ENCODE measurements around the gene RAB30. TPM values are rescaled to one million over a fixed set of nuclear protein-coding genes. Genes with fewer than 3 reads are reported as not detected.

Gene RAB30
- total RNA-seq, 4 donors from 2014 or later = 29.8 to 57.1 (median 33.9) TPM

- Histone ChIP-seq H3K4me3 (no peak overlapping the region), H3K36me3 (peaks cover 0 to 12% of the 10 kb centered on the region in 2 donors), H3K9me3 (no peaks in the 10 kb centered on the region), H3K27me3 (no peaks in the 10 kb centered on the region), H3K4me1 (peaks cover 36 to 53% of the 10 kb centered on the region in 2 donors), H3K27ac (peak overlapping the region in 3 of 4 donors; percentile 87 to 98 (median 95))
- ATAC-seq = no peak
- DNase-seq = no peak
- intact Hi-C loops (cut with DNase I; ENCODE audit: low total_unique reads) (loop anchor here (5.0 to 10.0 kb wide), 3 partner anchors 72 to 169 kb away; partner anchors contain the start of genes DDIAS and PRCP), in situ Hi-C loops (cut with MboI; ENCODE audit: low sequenced_read_pairs in 4 of 4) (loop anchor here in 3 of 4 donors (10.0 to 25.0 kb wide), 5 partner anchors 81 to 211 kb away; partner anchors contain the start of genes PCF11 (in 2 of the 3), CCDC90B (in 1 of the 3), DDIAS (in 1 of the 3) and PRCP (in 1 of the 3))
- no peak for TF ChIP-seq POLR2A (IDR thresholded peaks at IDR 0.05)
Measured at GRCh38 chr11:83073884-83074283, 2.2 kb upstream of the RAB30 start.

GRCh38 chr11:83073258-83073657, 1.6 kb upstream of the RAB30 start:
- in situ Hi-C loops (cut with MboI; ENCODE audit: low sequenced_read_pairs in 4 of 4) = loop anchor here in 3 of 4 donors (10.0 to 25.0 kb wide), 5 partner anchors 82 to 212 kb away; partner anchors contain the start of genes PCF11 (in 2 of the 3), CCDC90B (in 1 of the 3), DDIAS (in 1 of the 3) and PRCP (in 1 of the 3)

DNA sequence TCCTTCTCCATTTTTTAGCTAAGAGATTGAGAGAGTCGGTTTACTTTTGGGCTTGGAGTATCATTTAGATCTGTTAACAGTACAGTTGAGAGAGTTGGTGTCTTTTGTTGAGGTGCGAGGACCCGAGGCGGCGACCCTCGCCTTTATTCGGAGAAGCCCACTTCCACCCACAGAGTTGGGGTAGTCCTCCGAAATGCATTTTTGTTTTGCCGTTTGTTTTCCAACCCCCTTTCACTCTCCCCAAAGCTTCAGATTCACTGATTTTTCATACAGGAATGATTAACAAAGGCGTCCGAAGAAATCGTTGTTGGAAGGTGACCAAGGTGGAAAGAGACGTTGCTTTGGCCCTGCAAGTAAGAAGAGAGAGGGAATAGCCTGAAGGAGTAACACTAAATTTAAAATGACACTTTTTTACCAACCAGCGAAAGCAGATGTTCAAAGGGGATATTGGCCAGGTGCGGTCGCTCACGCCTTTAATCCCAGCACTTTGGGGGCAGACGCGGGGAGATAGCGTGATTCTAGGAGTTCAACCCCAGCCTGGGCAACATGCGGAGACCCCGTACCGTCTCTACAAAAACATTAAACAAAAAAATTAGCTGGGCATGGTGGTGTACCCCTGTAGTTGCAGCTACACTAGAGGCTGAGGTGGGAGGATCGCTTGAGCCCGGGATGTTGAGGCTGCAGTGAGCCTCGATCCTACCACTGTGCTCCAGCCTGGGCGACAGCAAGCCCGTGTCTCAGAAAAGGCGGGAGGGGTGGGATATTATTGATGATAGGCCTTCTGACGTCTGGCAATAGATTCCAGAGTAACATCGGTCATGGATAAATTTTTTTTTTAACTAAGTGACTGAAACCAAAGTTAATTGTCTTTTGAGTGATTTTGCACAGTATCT, 899 bp upstream of the RAB30 start:
- peaks cover 41 to 47% of the 10 kb centered on the region in 2 donors for H3K4me1 ChIP-seq
- no peak for ATAC-seq
- TF ChIP-seq CTCF (IDR thresholded peaks at IDR 0.05 in 4 of 5, conservative IDR thresholded peaks at IDR 0.05 in 1 of 5) (no peak), POLR2A (IDR thresholded peaks at IDR 0.05) (no peak)
- in situ Hi-C loops (cut with MboI; ENCODE audit: low sequenced_read_pairs in 4 of 4) (loop anchor here in 3 of 4 donors (10.0 to 25.0 kb wide), 5 partner anchors 82 to 212 kb away; partner anchors contain the start of genes PCF11 (in 2 of the 3), CCDC90B (in 1 of the 3), DDIAS (in 1 of the 3) and PRCP (in 1 of the 3)), intact Hi-C loops (cut with DNase I; ENCODE audit: low total_unique reads) (loop anchor here (1.0 to 10.0 kb wide), 5 partner anchors 70 to 214 kb away; partner anchors contain the start of genes CCDC90B, DDIAS and PRCP)
- DNase-seq = no peak
- H3K27me3 ChIP-seq = no peaks in the 10 kb centered on the region
- no peaks in the 10 kb centered on the region for H3K9me3 ChIP-seq
- H3K27ac ChIP-seq = peak overlapping the region; percentile 87 to 98 (median 96)
- peaks cover 0 to 12% of the 10 kb centered on the region in 2 donors for H3K36me3 ChIP-seq
- peak overlapping the region; percentile 73 to 90 (median 83) for H3K4me3 ChIP-seq

More at GRCh38 chr11:83073258-83073657, 1.6 kb upstream of the RAB30 start:
- H3K27ac ChIP-seq = peak overlapping the region; percentile 87 to 98 (median 96)
- peaks cover 0 to 12% of the 10 kb centered on the region in 2 donors for H3K36me3 ChIP-seq
- DNase-seq (no peak), ATAC-seq (no peak)
- intact Hi-C loops (cut with DNase I; ENCODE audit: low total_unique reads) = loop anchor here (5.0 to 10.0 kb wide), 3 partner anchors 71 to 168 kb away; partner anchors contain the start of genes DDIAS and PRCP
- H3K4me3 ChIP-seq = peak overlapping the region; percentile 73 to 90 (median 83)
- TF ChIP-seq CTCF (IDR thresholded peaks at IDR 0.05 in 4 of 5, conservative IDR thresholded peaks at IDR 0.05 in 1 of 5) (no peak), POLR2A (IDR thresholded peaks at IDR 0.05) (no peak)
- no peaks in the 10 kb centered on the region for H3K27me3 ChIP-seq
- peaks cover 40 to 53% of the 10 kb centered on the region in 2 donors for H3K4me1 ChIP-seq
- H3K9me3 ChIP-seq = no peaks in the 10 kb centered on the region

- ATAC-seq (peak; percentile 45 to 56), DNase-seq (peak; percentile 54 to 70)
- Histone ChIP-seq H3K27me3 (no peaks in the 10 kb centered on the region), H3K27ac (peak overlapping the region; percentile 87 to 98 (median 96)), H3K9me3 (no peaks in the 10 kb centered on the region), H3K4me3 (peak overlapping the region; percentile 73 to 85 (median 79)), H3K36me3 (peaks cover 0 to 4% of the 10 kb centered on the region in 2 donors), H3K4me1 (peaks cover 48 to 62% of the 10 kb centered on the region in 2 donors)
- in situ Hi-C loops (cut with MboI; ENCODE audit: low sequenced_read_pairs in 4 of 4) (loop anchor here in 3 of 4 donors (10.0 to 25.0 kb wide), 5 partner anchors 84 to 214 kb away; partner anchors contain the start of genes PCF11 (in 2 of the 3), CCDC90B (in 1 of the 3), DDIAS (in 1 of the 3) and PRCP (in 1 of the 3)), intact Hi-C loops (cut with DNase I; ENCODE audit: low total_unique reads) (loop anchor here (1.0 to 10.0 kb wide), 6 partner anchors 20 to 166 kb away; partner anchors contain the start of genes DDIAS and PRCP)
- no peak for TF ChIP-seq POLR2A (IDR thresholded peaks at IDR 0.05)
- no peak for TF ChIP-seq CTCF (IDR thresholded peaks at IDR 0.05 in 4 of 5, conservative IDR thresholded peaks at IDR 0.05 in 1 of 5)
Measured at GRCh38 chr11:83070731-83071566, 748 bp downstream of the RAB30 start.

Measured in gastrocnemius medialis (tissue), 4 donors.